CD4-positive, CD25-positive, alpha-beta regulatory T cell (primary cell): ENCODE data around the gene CHURC1. TPM values are rescaled to one million over a fixed set of nuclear protein-coding genes. Genes with fewer than 3 reads are reported as not detected.

Experiments used
- polyA plus RNA-seq, 4 donors: library from polyadenylated mRNA; unstranded; fragments of 300-500 nt; fragmentation: Illumina TruSeq; gene quantifications; one replicate each; pipeline ENCODE4 v1.2.3, GENCODE V29; 2021
- total RNA-seq: library from RNA; stranded (reverse); gene quantifications from one replicate; pipeline ENCODE4 v1.2.3, GENCODE V29; 2022

CHURC1 gene
- total and polyA plus RNA-seq, 5 donors from 2014 or later, result 95.3 to 228 (median 181) TPM

Other genes with a start within 250 kb of the CHURC1 start
- gene PLEKHG3, start 210.0 kb upstream of the CHURC1 start, total RNA-seq, result 31.9 TPM
- 10 to 100 TPM in 1 of 4 donors, 1 to 10 TPM in 3; 2.1 to 10.5 (median 4.5) TPM for gene PLEKHG3, start 210.0 kb upstream of the CHURC1 start, polyA plus RNA-seq
- gene SPTB, start 34.5 kb upstream of the CHURC1 start, total RNA-seq, result 0.91 TPM
- under 1 TPM in 3 of 4 donors, not detected in 1; 0.11 to 0.24 (median 0.23) TPM for gene SPTB, start 34.5 kb upstream of the CHURC1 start, polyA plus RNA-seq
- gene GPX2, start 28.3 kb downstream of the CHURC1 start, total RNA-seq, result not detected
- gene GPX2, start 28.3 kb downstream of the CHURC1 start, polyA plus RNA-seq, result under 1 TPM in 2 of 4 donors, not detected in 2; 0.54 to 0.94 TPM
- gene RAB15, start 57.9 kb downstream of the CHURC1 start, total RNA-seq, result 6.5 TPM
- 1 to 10 TPM; 3.0 to 4.7 (median 3.2) TPM for gene RAB15, start 57.9 kb downstream of the CHURC1 start, polyA plus RNA-seq
- gene FNTB, start 72.4 kb downstream of the CHURC1 start, total RNA-seq, result 15.5 TPM
- 1 to 10 TPM; 6.3 to 9.8 (median 7.7) TPM for gene FNTB, start 72.4 kb downstream of the CHURC1 start, polyA plus RNA-seq
- gene MAX, start 188.1 kb downstream of the CHURC1 start, total RNA-seq, result 219 TPM
- 100 to 1,000 TPM; 170 to 212 (median 179) TPM for gene MAX, start 188.1 kb downstream of the CHURC1 start, polyA plus RNA-seq